SH-SY5Y (cell line): Measurements from ENCODE around the gene PPP6R1.

Experiments used
- GATA2 ChIP-seq: IDR thresholded peaks from 2 replicates; pipeline ENCODE4 v1.6.1; 2011; ENCODE audit warnings: mild to moderate bottlenecking, low read depth, low read length
- GATA3 ChIP-seq: IDR thresholded peaks from 2 replicates; pipeline ENCODE4 v1.6.1; 2011; ENCODE audit warnings: low read depth, mild to moderate bottlenecking, low read length, moderate library complexity

DNA sequence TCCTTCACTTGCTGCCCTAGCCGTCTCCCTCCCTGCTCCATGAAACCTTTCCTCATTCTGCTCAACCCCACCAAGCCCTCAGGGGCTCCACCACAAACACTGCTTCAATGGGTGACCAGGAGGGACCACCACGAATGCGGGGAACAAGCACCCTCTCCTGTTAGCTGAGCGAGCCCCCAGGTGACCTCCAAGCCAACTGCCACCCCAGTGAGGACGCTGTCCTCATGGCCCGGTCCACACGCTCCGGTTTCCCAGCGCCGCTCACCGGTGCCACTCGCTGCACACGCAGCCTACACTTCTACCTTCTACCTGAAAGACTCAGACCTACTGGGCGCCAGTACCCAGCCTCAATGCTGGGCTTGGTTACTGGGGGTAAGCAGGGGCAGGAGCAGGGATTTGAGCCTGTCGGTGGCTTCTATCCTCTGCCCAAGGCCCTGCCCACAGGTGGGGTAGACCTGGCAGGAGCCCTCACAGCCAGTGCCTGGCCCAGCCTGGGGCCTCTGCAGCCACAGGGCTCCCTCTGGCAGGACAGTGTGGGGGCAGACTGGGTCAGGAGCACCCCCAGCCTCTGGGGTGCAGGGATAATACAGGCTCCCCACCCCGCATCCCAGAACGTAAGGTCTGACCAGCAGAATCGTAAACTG is 29.6 kb downstream of the PPP6R1 start:
- TF ChIP-seq GATA2 (no peak), GATA3 (no peak)
